GM12892 (cell line): Measurements from ENCODE around the gene SUCO.

Experiments used
- POLR2A ChIP-seq: IDR thresholded peaks from 2 replicates; pipeline ENCODE4 v1.6.1; 2011; ENCODE audit warnings: low read depth, low read length, control low read depth
- POLR2AphosphoS5 ChIP-seq: IDR thresholded peaks from 2 replicates; pipeline ENCODE4 v1.6.1; 2011; ENCODE audit warnings: low read depth, low read length, control low read depth

GRCh38 chr1:172537366-172537765 is 4.4 kb downstream of the SUCO start:
- TF ChIP-seq POLR2A (no peak), POLR2AphosphoS5 (no peak)
